GM10248 (cell line): Measurements from ENCODE around the gene TASP1.

Source experiments
- CTCF ChIA-PET: fragments of 300-600 bp; sonication (Branson Sonifier 250); formaldehyde crosslinking; extraction: SDS; loops from one replicate; lab custom pipeline; 2021; ENCODE audit warnings: antibody characterized with exemption; lab: Yijun Ruan, JAX
- POLR2A ChIA-PET: fragments of 350-650 bp; sonication (Branson Sonifier 250); formaldehyde crosslinking; extraction: SDS; loops from one replicate; lab custom pipeline; 2020; ENCODE audit warnings: antibody characterized with exemption; lab: Yijun Ruan, JAX
- DNase-seq: peaks from one replicate; pipeline ENCODE4 v3.0.0; 2012; ENCODE audit errors: extremely low spot score
- CTCF ChIP-seq: IDR thresholded peaks from 2 replicates; pipeline ENCODE4 v1.5.1; 2012; ENCODE audit warnings: mild to moderate bottlenecking, low read depth; ENCODE audit errors: extremely low read depth, missing control alignments, control extremely low read depth

Gene TASP1

DNA sequence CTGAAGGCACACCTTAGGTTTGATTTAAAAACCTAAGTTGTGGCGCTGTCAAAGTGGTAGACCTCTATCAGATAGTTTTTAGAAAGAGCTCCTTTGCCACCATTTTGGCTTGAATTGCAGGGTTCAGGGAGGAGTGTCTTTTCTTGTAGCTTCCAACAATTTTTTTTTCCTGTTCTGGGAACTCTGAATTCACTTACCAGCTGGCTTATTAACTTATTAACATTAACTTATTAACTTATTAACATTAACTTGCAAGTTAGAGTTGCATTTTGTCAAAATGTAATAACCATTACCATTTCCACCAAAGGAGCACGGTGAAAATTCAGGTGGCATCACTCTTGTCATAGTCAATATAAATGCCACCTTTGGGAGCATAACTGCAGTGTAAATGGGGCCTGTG is 235.7 kb downstream of the TASP1 start:
- DNase-seq = no peak
- ChIA-PET POLR2A (no interaction called here), CTCF (interaction anchor here (0.8 to 1.1 kb wide), 3 partner anchors 14 to 17 kb away, joined by 3 read pairs; no protein-coding TSS in a partner anchor)
- TF ChIP-seq CTCF = no peak

GRCh38 chr20:13402171-13402760 is 236.5 kb downstream of the TASP1 start:
- TF ChIP-seq CTCF = no peak
- POLR2A ChIA-PET = no interaction called here
- CTCF ChIA-PET = interaction anchor here (1.0 to 1.1 kb wide), 2 partner anchors 15 to 16 kb away, joined by 3 read pairs; no protein-coding TSS in a partner anchor
- no peak for DNase-seq

DNA sequence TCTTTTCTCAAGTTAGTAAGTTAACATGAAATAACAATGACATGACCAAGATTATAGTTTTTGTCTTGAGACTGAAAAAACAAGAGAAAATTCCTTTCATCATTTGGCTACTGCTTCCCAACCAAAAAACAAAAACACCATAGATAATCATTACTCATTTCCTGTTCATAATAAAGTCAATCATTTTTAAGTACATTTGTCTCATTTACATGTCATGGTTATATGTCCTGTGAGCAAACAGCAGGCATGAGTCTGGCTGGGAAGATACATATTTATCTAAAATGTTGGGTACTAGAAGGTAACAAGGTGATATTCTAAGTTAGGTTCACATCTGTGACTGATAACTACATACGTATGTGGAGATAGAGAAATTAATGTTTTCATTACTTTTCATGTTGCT is 237.1 kb downstream of the TASP1 start:
- no peak for DNase-seq
- no peak for TF ChIP-seq CTCF
- ChIA-PET CTCF (interaction anchor here (1.3 kb wide), 1 partner anchor 77 kb away, joined by 3 read pairs; no protein-coding TSS in a partner anchor), POLR2A (no interaction called here)

GRCh38 chr20:13400453-13400852 is 238.3 kb downstream of the TASP1 start:
- CTCF ChIA-PET = interaction anchor here (1.3 kb wide), 1 partner anchor 76 kb away, joined by 3 read pairs; no protein-coding TSS in a partner anchor
- TF ChIP-seq CTCF = no peak
- no peak for DNase-seq
- POLR2A ChIA-PET = no interaction called here

GRCh38 chr20:13397300-13397724 is 241.4 kb downstream of the TASP1 start:
- no peak for TF ChIP-seq CTCF

DNA sequence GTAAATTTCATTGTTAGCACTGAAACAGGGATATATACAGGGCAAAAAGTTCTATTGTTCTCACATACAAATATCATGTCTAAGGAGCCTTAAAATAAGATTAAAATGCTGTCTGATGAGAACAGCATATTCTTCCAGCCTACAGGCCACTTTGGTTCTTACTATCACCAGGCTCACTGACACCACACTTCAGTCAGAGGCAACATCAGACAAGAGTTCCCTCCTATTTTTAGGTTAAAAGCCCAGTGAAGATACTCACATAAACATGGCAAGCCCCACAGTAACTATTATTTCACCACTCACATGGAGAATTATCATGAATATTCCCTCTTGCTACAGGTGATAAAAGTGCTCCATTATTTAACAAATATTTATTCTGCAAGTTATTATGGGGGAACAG is 241.9 kb downstream of the TASP1 start:
- POLR2A ChIA-PET = no interaction called here
- DNase-seq = no peak
- CTCF ChIA-PET = no interaction called here
- no peak for TF ChIP-seq CTCF

More at GRCh38 chr20:13397300-13397724, 241.4 kb downstream of the TASP1 start:
- no peak for DNase-seq
- CTCF ChIA-PET = no interaction called here
- POLR2A ChIA-PET = no interaction called here

GRCh38 chr20:13396022-13396421 is 242.7 kb downstream of the TASP1 start:
- ChIA-PET CTCF (interaction anchor here (0.8 to 2.1 kb wide), 2 partner anchors 9 to 150 kb away, joined by 3 to 8 read pairs; no protein-coding TSS in a partner anchor), POLR2A (no interaction called here)
- DNase-seq = no peak
- TF ChIP-seq CTCF = no peak
